Adrenal gland (tissue), 12 donors: ENCODE results near the gene UGT1A6. TPM values are rescaled to one million over a fixed set of nuclear protein-coding genes. Genes with fewer than 3 reads are reported as not detected.

Source experiments
- DNase-seq, 7 donors: peaks; one replicate each; pipeline ENCODE4 v3.0.0-alpha.2; 2019 to 2020
- H3K27ac ChIP-seq, 5 donors: fragments of 200-600 bp; sonication (generic) in 4 of 5; 1 replicate in 3 of 5; 2 replicates in 2 of 5; pipeline versions ENCODE4 v1.5.1 to v1.8.0; 2016 to 2020; ENCODE audit warnings: mild to moderate bottlenecking in 1 of 5
- H3K27me3 ChIP-seq: fragments of 200-600 bp; 2 replicates; pipeline ENCODE4 v1.8.0; 2021
- H3K36me3 ChIP-seq, 2 donors: fragments of 200-600 bp; replicated peaks in 1 of 2; 1 replicate in 1 of 2; 2 replicates in 1 of 2; pipeline versions ENCODE4 v1.5.1 to v1.8.0; 2018 to 2022
- H3K4me1 ChIP-seq, 2 donors: fragments of 200-600 bp; replicated peaks in 1 of 2; 1 replicate in 1 of 2; 2 replicates in 1 of 2; pipeline versions ENCODE4 v1.5.1 to v1.8.0; 2018 to 2021
- H3K4me3 ChIP-seq, 4 donors: fragments of 200-600 bp; sonication (generic) in 3 of 4; one replicate each; pipeline ENCODE4 v1.5.1; 2016 to 2018
- H3K9me3 ChIP-seq, 3 donors: fragments of 200-600 bp; sonication (generic) in 1 of 3; replicated peaks in 1 of 3; 1 replicate in 2 of 3; 2 replicates in 1 of 3; pipeline versions ENCODE4 v1.5.1 to v1.8.0; 2016 to 2021
- CTCF ChIP-seq, 6 experiments: fragments of 450-650 bp in 4 of 6; fragments of 200-600 bp in 2 of 6; sonication (generic) in 1 of 6; IDR thresholded peaks; 1 replicate in 5 of 6; 2 replicates in 1 of 6; pipeline versions ENCODE4 v1.5.1 to v1.8.0; 2016 to 2021; ENCODE audit warnings: antibody characterized with exemption in 6 of 6, mild to moderate bottlenecking in 2 of 6, moderate library complexity in 1 of 6
- POLR2A ChIP-seq, 2 donors: fragments of 450-650 bp; IDR thresholded peaks; one replicate each; pipeline ENCODE4 v1.6.1; 2017; ENCODE audit warnings: antibody characterized with exemption in 2 of 2, mild to moderate bottlenecking in 2 of 2, moderate library complexity in 1 of 2
- WGBS, 4 donors: extraction: QIAGEN DNeasy Blood & Tissue Kit in 2 of 4; methylation state at CpG; one replicate each; pipeline versions ENCODE4 v1.1.5 to v1.1.7; 2013 to 2017; 5-methylcytosine and 5-hydroxymethylcytosine counted together
- intact Hi-C, 2 donors: fragments of 100-400 bp; cut with DNase I; formaldehyde crosslinking; loops; one replicate each; pipeline versions ENCODE4 v1.14.1 to v1.15.0; 2022 to 2023
- polyA plus RNA-seq, 3 donors: library from polyadenylated mRNA; stranded (reverse); fragments of 200-250 nt in 2 of 3; fragments of 350-450 nt in 1 of 3; fragmentation: Illumina TruSeq in 1 of 3; extraction: RNeasy Lipid Tissue Mini Kit (QIAGEN cat#74804) in 1 of 3; gene quantifications; one replicate each; pipeline ENCODE4 v1.2.3, GENCODE V29; 2013 to 2014
- total RNA-seq, 9 donors: library from RNA; depleted of rRNA in 4 of 9; stranded (reverse); fragments of >200 nt in 4 of 9; fragments of 120-200 nt in 1 of 9; fragmentation: NEBNext Ultra II Directional in 1 of 9; extraction: Animal tissue kit (Norgen Biotek cat#: 25700) in 1 of 9; gene quantifications; one replicate each; pipeline versions ENCODE4 v1.1.0 to v1.2.4, GENCODE V29; 2013 to 2023
- donor health status: healthy with polysubstance abuse.
- donor health status: Bipolar disorder and iron deficiency.
- donor health status: DM: yes; HTN: yes; CAD: no.
- donor health status: DM: no; HTN: no; CAD: no.
- donor health status: DM: no; HTN: no; CAD: no.
- donor health status: DM: yes; HTN: yes; CAD: no.

Gene UGT1A6
- total and polyA plus RNA-seq, 12 donors: 0.16 TPM; not detected in 11

- H3K9me3 ChIP-seq: no peaks in the 10 kb centered on the region
- intact Hi-C loops: no loop called here
- H3K36me3 ChIP-seq: no peaks in the 10 kb centered on the region
- H3K4me3 ChIP-seq: no peak overlapping the region
- no peak for TF ChIP-seq POLR2A (IDR thresholded peaks at IDR 0.05)
- no peaks in the 10 kb centered on the region for H3K4me1 ChIP-seq
- H3K27me3 ChIP-seq: peaks cover 4% of the 10 kb centered on the region
- no peak overlapping the region for H3K27ac ChIP-seq
- 64 to 83% (median 78%) methylated on average over 9 to 14 of the region's 14 CpGs for WGBS, 4 donors
- DNase-seq: peak in 1 of 7 donors; percentile 9
Measured at GRCh38 chr2:233798335-233799086, 105.8 kb downstream of the UGT1A6 start.

GRCh38 chr2:233799087-233799665 lies 106.5 kb downstream of the UGT1A6 start:
- Histone ChIP-seq H3K27ac (no peak overlapping the region), H3K4me1 (no peaks in the 10 kb centered on the region), H3K4me3 (no peak overlapping the region), H3K36me3 (no peaks in the 10 kb centered on the region), H3K9me3 (no peaks in the 10 kb centered on the region), H3K27me3 (peaks cover 4% of the 10 kb centered on the region)
- intact Hi-C loops: no loop called here
- WGBS, 4 donors: 57 to 70% (median 61%) methylated on average over 6 to 7 of the region's 7 CpGs
- DNase-seq: peak in 1 of 7 donors; percentile 20
- TF ChIP-seq POLR2A (IDR thresholded peaks at IDR 0.05) (no peak), CTCF (IDR thresholded peaks at IDR 0.05) (no peak)

GRCh38 chr2:233799716-233800115 lies 107.0 kb downstream of the UGT1A6 start:
- no peaks in the 10 kb centered on the region for H3K4me1 ChIP-seq
- WGBS, 4 donors: 0 to 82% (median 59%) methylated on average over 1 to 5 of the region's 5 CpGs
- no peaks in the 10 kb centered on the region for H3K9me3 ChIP-seq
- peaks cover 4% of the 10 kb centered on the region for H3K27me3 ChIP-seq
- intact Hi-C loops: no loop called here
- no peak for TF ChIP-seq CTCF (IDR thresholded peaks at IDR 0.05)
- TF ChIP-seq POLR2A (IDR thresholded peaks at IDR 0.05): no peak
- DNase-seq: peak in 1 of 7 donors; percentile 13
- no peak overlapping the region for H3K4me3 ChIP-seq
- no peak overlapping the region for H3K27ac ChIP-seq
- H3K36me3 ChIP-seq: no peaks in the 10 kb centered on the region

- no peaks in the 10 kb centered on the region for H3K36me3 ChIP-seq
- 65 to 84% (median 70%) methylated on average over 5 to 7 of the region's 7 CpGs for WGBS, 4 donors
- peak in 1 of 7 donors; percentile 2 for DNase-seq
- H3K4me1 ChIP-seq: no peaks in the 10 kb centered on the region
- no peaks in the 10 kb centered on the region for H3K9me3 ChIP-seq
- TF ChIP-seq CTCF (IDR thresholded peaks at IDR 0.05) (no peak), POLR2A (IDR thresholded peaks at IDR 0.05) (no peak)
- no peak overlapping the region for H3K4me3 ChIP-seq
- H3K27me3 ChIP-seq: peaks cover 4% of the 10 kb centered on the region
- intact Hi-C loops: no loop called here
- H3K27ac ChIP-seq: no peak overlapping the region
Measured at GRCh38 chr2:233800208-233800607, 107.5 kb downstream of the UGT1A6 start.
